H1 (cell line): ENCODE data around the gene TRAPPC12. TPM values are rescaled to one million over a fixed set of nuclear protein-coding genes. Genes with fewer than 3 reads are reported as not detected.

Source experiments
- ASH2L ChIP-seq: fragments of 200-600, 300-600 bp; sonication (generic); IDR thresholded peaks from one replicate; pipeline ENCODE4 v1.7.1; 2017; ENCODE audit warnings: low read length
- ATF2 ChIP-seq: IDR thresholded peaks from 2 replicates; pipeline ENCODE4 v1.6.1; 2012; ENCODE audit warnings: low read length, inconsistent platforms
- BRCA1 ChIP-seq: IDR thresholded peaks from 2 replicates; pipeline ENCODE4 v1.6.1; 2012; ENCODE audit warnings: low read depth, low read length, improper control_type of control experiment
- CHD1 ChIP-seq: IDR thresholded peaks from 2 replicates; pipeline ENCODE4 v1.6.1; 2012; ENCODE audit warnings: low read depth, low read length, improper control_type of control experiment
- CREB1 ChIP-seq: IDR thresholded peaks from 2 replicates; pipeline ENCODE4 v1.6.1; 2012; ENCODE audit warnings: inconsistent platforms
- E2F6 ChIP-seq: IDR thresholded peaks from 2 replicates; pipeline ENCODE4 v1.6.1; 2012; ENCODE audit warnings: inconsistent platforms
- FOSL1 ChIP-seq: IDR thresholded peaks from 2 replicates; pipeline ENCODE4 v1.6.1; 2011; ENCODE audit warnings: mild to moderate bottlenecking, low read depth, low read length, moderate library complexity; ENCODE audit not compliant: insufficient read depth
- GABPA ChIP-seq: IDR thresholded peaks from 2 replicates; pipeline ENCODE4 v1.6.1; 2011; ENCODE audit warnings: mild to moderate bottlenecking, low read length, moderate library complexity, borderline replicate concordance; ENCODE audit not compliant: insufficient read depth
- GTF2F1 ChIP-seq: IDR thresholded peaks from 2 replicates; pipeline ENCODE4 v1.6.1; 2012; ENCODE audit warnings: low read depth, low read length, improper control_type of control experiment, borderline replicate concordance
- HDAC2 ChIP-seq, 2 experiments: fragments of 300-600 bp in 1 of 2; sonication (generic) in 1 of 2; IDR thresholded peaks; 2 replicates each; pipeline ENCODE4 v1.6.1; 2011 to 2012; ENCODE audit warnings: low read depth in 2 of 2, low read length in 2 of 2, mild to moderate bottlenecking in 2 of 2, moderate library complexity in 2 of 2, borderline replicate concordance in 1 of 2, inconsistent platforms in 1 of 2
- JUN ChIP-seq: IDR thresholded peaks from 2 replicates; pipeline ENCODE4 v1.6.1; 2011; ENCODE audit warnings: low read depth, mild to moderate bottlenecking, improper control_type of control experiment, low read length
- KDM1A ChIP-seq: fragments of 200-600, 300-600 bp; sonication (generic); IDR thresholded peaks from 2 replicates; pipeline ENCODE4 v1.7.1; 2016; ENCODE audit warnings: mild to moderate bottlenecking, low read length, borderline replicate concordance
- RAD21 ChIP-seq, 2 experiments: IDR thresholded peaks in 1 of 2; conservative IDR thresholded peaks in 1 of 2; 2 replicates each; pipeline ENCODE4 v1.6.1; 2011; ENCODE audit warnings: low read depth in 2 of 2, low read length in 2 of 2, improper control_type of control experiment in 1 of 2, inconsistent platforms in 1 of 2, mild to moderate bottlenecking in 1 of 2, moderate library complexity in 1 of 2
- RNF2 ChIP-seq: fragments of 200-900, 300-1000 bp; sonication (generic); IDR thresholded peaks from 2 replicates; pipeline ENCODE4 v1.7.1; 2016; ENCODE audit warnings: borderline replicate concordance, low read depth, mild to moderate bottlenecking, antibody characterized with exemption, low read length; ENCODE audit not compliant: poor library complexity, severe bottlenecking; ENCODE audit errors: missing control alignments
- SAP30 ChIP-seq: fragments of 300-600 bp; sonication (generic); IDR thresholded peaks from 2 replicates; pipeline ENCODE4 v1.7.1; 2012; ENCODE audit warnings: low read length, moderate library complexity, mild to moderate bottlenecking, inconsistent platforms; ENCODE audit not compliant: insufficient read depth, insufficient replicate concordance
- SIN3A ChIP-seq, 2 experiments: IDR thresholded peaks in 1 of 2; conservative IDR thresholded peaks in 1 of 2; 2 replicates each; pipeline ENCODE4 v1.6.1; 2011 to 2012; ENCODE audit warnings: low read length in 2 of 2, improper control_type of control experiment in 1 of 2, low read depth in 1 of 2, mild to moderate bottlenecking in 1 of 2
- SP1 ChIP-seq: IDR thresholded peaks from 2 replicates; pipeline ENCODE4 v1.6.1; 2011; ENCODE audit warnings: low read depth, low read length
- SP4 ChIP-seq: IDR thresholded peaks from 2 replicates; pipeline ENCODE4 v1.6.1; 2012; ENCODE audit warnings: low read length, inconsistent platforms
- TCF12 ChIP-seq: IDR thresholded peaks from 2 replicates; pipeline ENCODE4 v1.6.1; 2011; ENCODE audit warnings: low read depth, mild to moderate bottlenecking, low read length
- ZNF274 ChIP-seq: IDR thresholded peaks from 2 replicates; pipeline ENCODE4 v1.7.0; 2012; ENCODE audit warnings: low read length, borderline replicate concordance; ENCODE audit errors: extremely low read depth
- polyA plus RNA-seq, 7 experiments: library from polyadenylated mRNA; depleted of rRNA in 3 of 7; stranded (reverse) in 5 of 7; unstranded in 2 of 7; fragments of >200 nt in 5 of 7; fragments of 200-250 nt in 2 of 7; gene quantifications; 1 replicate in 5 of 7; 2 replicates in 1 of 7; 4 replicates in 1 of 7; pipeline versions ENCODE4 v1.2.1 to v1.2.3, GENCODE V29; 2011 to 2013; ENCODE audit warnings: missing spikeins in 2 of 7, mixed read lengths in 2 of 7
- total RNA-seq: library from RNA; stranded (reverse); fragmentation: NEBNext Ultra II Directional; extraction: Animal tissue kit (Norgen Biotek cat#: 25700); gene quantifications from 2 replicates; pipeline ENCODE4 v1.2.1, GENCODE V29; 2021

The TRAPPC12 gene
- total and polyA plus RNA-seq, 2 of the 8 experiments (the other 6 are each of a cell fraction or from before 2014, with no cell fraction given) = 35.0 to 67.3 TPM

GRCh38 chr2:3483227-3483985 is 103.9 kb downstream of the TRAPPC12 start (continued):
- TF ChIP-seq BRCA1 (no peak), E2F6 (peak; percentile 85), TCF12 (peak; percentile 68; the same call in 1 of the 2 replicates), ZNF274 (no peak), SP1 (peak; percentile 100), GABPA (no peak), HDAC2 (IDR thresholded peaks at IDR 0.05; ENCODE audit: borderline replicate concordance in 1 of 2, low read depth in 2 of 2, low read length in 2 of 2) (no peak), JUN (no peak), FOSL1 (no peak), ASH2L (no peak), RAD21 (IDR thresholded peaks at IDR 0.05 in 1 of 2, conservative IDR thresholded peaks at IDR 0.05 in 1 of 2; ENCODE audit: low read depth in 2 of 2, low read length in 2 of 2) (no peak), RNF2 (no peak), SAP30 (no peak), KDM1A (no peak), SP4 (peak; percentile 94; the same call in 1 of the 2 replicates), GTF2F1 (no peak), CHD1 (no peak), SIN3A (conservative IDR thresholded peaks at IDR 0.05 in 1 of 2, IDR thresholded peaks at IDR 0.05 in 1 of 2; ENCODE audit: low read depth in 1 of 2, low read length in 2 of 2) (0 out of 4 replicates have a peak, but pooled peaks of 1 of the 2 experiments have one; percentile 59), ATF2 (no peak), CREB1 (peak; percentile 43)
